Liver (tissue), 9 donors: Measurements from ENCODE around the gene TCF12. TPM values are rescaled to one million over a fixed set of nuclear protein-coding genes. Genes with fewer than 3 reads are reported as not detected.

ENCODE experiments used
- DNase-seq: peaks from one replicate; pipeline ENCODE4 v3.0.0-alpha.2; 2017; ENCODE audit warnings: low spot score
- H3K27ac ChIP-seq, 2 donors: one replicate each; pipeline ENCODE4 v1.7.0; 2013; ENCODE audit warnings: inconsistent platforms in 2 of 2, low read length in 2 of 2, control low read depth in 1 of 2, low read depth in 1 of 2, mild to moderate bottlenecking in 1 of 2
- H3K27me3 ChIP-seq, 4 donors: one replicate each; pipeline versions ENCODE4 v1.6.1 to v1.7.0; 2013; ENCODE audit warnings: low read length in 3 of 4, inconsistent platforms in 1 of 4, mild to moderate bottlenecking in 1 of 4, moderate library complexity in 1 of 4; ENCODE audit not compliant: control insufficient read depth in 4 of 4, insufficient read depth in 4 of 4
- H3K36me3 ChIP-seq, 4 donors: one replicate each; pipeline versions ENCODE4 v1.6.1 to v1.7.0; 2013; ENCODE audit warnings: low read length in 3 of 4, mild to moderate bottlenecking in 3 of 4, low read depth in 1 of 4, moderate library complexity in 1 of 4; ENCODE audit not compliant: control insufficient read depth in 4 of 4, insufficient read depth in 3 of 4
- H3K4me1 ChIP-seq, 4 donors: one replicate each; pipeline versions ENCODE4 v1.6.1 to v1.7.0; 2013; ENCODE audit warnings: low read length in 3 of 4, mild to moderate bottlenecking in 3 of 4, moderate library complexity in 1 of 4; ENCODE audit not compliant: control insufficient read depth in 4 of 4, insufficient read depth in 4 of 4
- H3K4me3 ChIP-seq, 3 donors: one replicate each; pipeline versions ENCODE4 v1.6.1 to v1.7.0; 2013; ENCODE audit warnings: low read length in 3 of 3, control low read depth in 1 of 3, low read depth in 1 of 3, mild to moderate bottlenecking in 1 of 3
- H3K9ac ChIP-seq, 2 donors: one replicate each; pipeline ENCODE4 v1.7.0; 2013; ENCODE audit warnings: low read length in 2 of 2, mild to moderate bottlenecking in 2 of 2, moderate library complexity in 2 of 2, control low read depth in 1 of 2, low read depth in 1 of 2
- H3K9me3 ChIP-seq, 4 donors: one replicate each; pipeline versions ENCODE4 v1.6.1 to v1.7.0; 2013; ENCODE audit warnings: low read length in 3 of 4; ENCODE audit not compliant: control insufficient read depth in 4 of 4
- EGR1 ChIP-seq, 2 donors: IDR thresholded peaks; 2 replicates each; pipeline ENCODE4 v1.6.1; 2016 to 2018; ENCODE audit warnings: antibody characterized with exemption in 2 of 2, low read depth in 2 of 2
- FOXA1 ChIP-seq: IDR thresholded peaks from 2 replicates; pipeline ENCODE4 v1.6.1; 2016; ENCODE audit warnings: antibody characterized with exemption
- FOXA2 ChIP-seq: IDR thresholded peaks from 2 replicates; pipeline ENCODE4 v1.6.1; 2016; ENCODE audit warnings: antibody characterized with exemption
- GABPA ChIP-seq, 2 donors: IDR thresholded peaks in 1 of 2; conservative IDR thresholded peaks in 1 of 2; 2 replicates each; pipeline ENCODE4 v1.6.1; 2016; ENCODE audit warnings: antibody characterized with exemption in 2 of 2, mild to moderate bottlenecking in 1 of 2, moderate library complexity in 1 of 2
- HNF4A ChIP-seq, 2 donors: conservative IDR thresholded peaks; 2 replicates each; pipeline ENCODE4 v1.6.1; 2016; ENCODE audit warnings: antibody characterized with exemption in 2 of 2, mild to moderate bottlenecking in 2 of 2
- HNF4G ChIP-seq: IDR thresholded peaks from 2 replicates; pipeline ENCODE4 v1.6.1; 2016; ENCODE audit warnings: antibody characterized with exemption
- JUND ChIP-seq, 2 donors: IDR thresholded peaks; 2 replicates each; pipeline ENCODE4 v1.6.1; 2016; ENCODE audit warnings: antibody characterized with exemption in 2 of 2
- NR2F2 ChIP-seq: IDR thresholded peaks from 2 replicates; pipeline ENCODE4 v1.6.1; 2016; ENCODE audit warnings: antibody characterized with exemption
- RXRA ChIP-seq, 2 donors: IDR thresholded peaks; 2 replicates each; pipeline ENCODE4 v1.6.1; 2017 to 2018; ENCODE audit warnings: antibody characterized with exemption in 2 of 2, mild to moderate bottlenecking in 1 of 2
- TAF1 ChIP-seq: conservative IDR thresholded peaks from 2 replicates; pipeline ENCODE4 v1.6.1; 2016; ENCODE audit warnings: antibody characterized with exemption, mild to moderate bottlenecking
- YY1 ChIP-seq: IDR thresholded peaks from 2 replicates; pipeline ENCODE4 v1.6.1; 2016; ENCODE audit warnings: antibody characterized with exemption, mild to moderate bottlenecking
- WGBS: extraction: QIAGEN DNeasy Blood & Tissue Kit; methylation state at CpG from one replicate; pipeline ENCODE4 v1.1.7; 2013; 5-methylcytosine and 5-hydroxymethylcytosine counted together
- polyA plus RNA-seq, 2 donors: library from polyadenylated mRNA; stranded (reverse) in 1 of 2; unstranded in 1 of 2; fragments of 200-250 nt in 1 of 2; fragments of >200 nt in 1 of 2; fragmentation: Nextera tagmentation in 1 of 2; extraction: Ambion mirVana in 1 of 2; gene quantifications; one replicate each; pipeline versions ENCODE4 v1.2.1 to v1.2.3, GENCODE V29; 2013 to 2015
- total RNA-seq, 2 donors: library from RNA; depleted of rRNA; stranded (reverse); fragments of >200 nt; gene quantifications; one replicate each; pipeline ENCODE4 v1.2.3, GENCODE V29; 2014
- TF ChIP-seq, protein P1 (sequence below): IDR thresholded peaks from 2 replicates; pipeline ENCODE4 v1.6.1; 2016; ENCODE audit warnings: antibody characterized with exemption, mild to moderate bottlenecking
- TF ChIP-seq, protein P2 (sequence below): IDR thresholded peaks from 2 replicates; pipeline ENCODE4 v1.6.1; 2016; ENCODE audit warnings: antibody characterized with exemption
- TF ChIP-seq, protein P3 (sequence below): IDR thresholded peaks from 2 replicates; pipeline ENCODE4 v1.6.1; 2016; ENCODE audit warnings: antibody characterized with exemption
- TF ChIP-seq, protein P4 (sequence below): fragments of 150-350 bp; IDR thresholded peaks from 2 replicates; pipeline ENCODE4 v1.5.1; 2017; ENCODE audit warnings: improper control_type of control experiment, low read depth, low read length; ENCODE audit not compliant: missing input control
- donor health status: healthy.
- donor health status: healthy.
- donor health status: healthy.
- donor health status: healthy.
- donor health status: healthy.

The TCF12 gene
- total and polyA plus RNA-seq, 4 donors = 8.7 to 38.3 (median 22.3) TPM

DNA sequence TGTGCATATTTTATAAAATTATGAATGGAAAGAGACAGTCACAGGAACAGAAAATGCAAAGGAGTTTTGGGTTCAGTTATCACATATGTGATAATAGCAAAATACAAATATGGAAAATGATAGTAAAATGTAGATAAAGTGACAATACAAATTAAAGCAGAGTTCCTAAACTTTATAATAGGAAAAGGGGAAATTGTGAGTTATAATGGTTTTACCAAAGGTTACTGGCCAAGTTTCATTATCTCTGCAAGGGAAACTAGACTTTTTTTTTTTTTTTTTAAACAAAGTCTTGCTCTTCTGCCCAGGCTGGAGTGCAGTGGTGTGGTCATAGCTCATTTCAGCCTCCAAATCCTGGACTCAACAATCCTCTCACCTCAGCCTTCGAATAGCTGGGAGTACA lies 229.2 kb downstream of the TCF12 start:
- Histone ChIP-seq H3K9me3 (no peaks in the 10 kb centered on the region), H3K27me3 (no peaks in the 10 kb centered on the region), H3K4me3 (no peak overlapping the region), H3K36me3 (peaks cover 0 to 3% (median 0%) of the 10 kb centered on the region in 4 donors), H3K4me1 (peaks cover 0 to 24% (median 19%) of the 10 kb centered on the region in 4 donors), H3K27ac (no peak overlapping the region), H3K9ac (no peak overlapping the region)
- DNase-seq = no peak
- TF ChIP-seq, protein P1, sequence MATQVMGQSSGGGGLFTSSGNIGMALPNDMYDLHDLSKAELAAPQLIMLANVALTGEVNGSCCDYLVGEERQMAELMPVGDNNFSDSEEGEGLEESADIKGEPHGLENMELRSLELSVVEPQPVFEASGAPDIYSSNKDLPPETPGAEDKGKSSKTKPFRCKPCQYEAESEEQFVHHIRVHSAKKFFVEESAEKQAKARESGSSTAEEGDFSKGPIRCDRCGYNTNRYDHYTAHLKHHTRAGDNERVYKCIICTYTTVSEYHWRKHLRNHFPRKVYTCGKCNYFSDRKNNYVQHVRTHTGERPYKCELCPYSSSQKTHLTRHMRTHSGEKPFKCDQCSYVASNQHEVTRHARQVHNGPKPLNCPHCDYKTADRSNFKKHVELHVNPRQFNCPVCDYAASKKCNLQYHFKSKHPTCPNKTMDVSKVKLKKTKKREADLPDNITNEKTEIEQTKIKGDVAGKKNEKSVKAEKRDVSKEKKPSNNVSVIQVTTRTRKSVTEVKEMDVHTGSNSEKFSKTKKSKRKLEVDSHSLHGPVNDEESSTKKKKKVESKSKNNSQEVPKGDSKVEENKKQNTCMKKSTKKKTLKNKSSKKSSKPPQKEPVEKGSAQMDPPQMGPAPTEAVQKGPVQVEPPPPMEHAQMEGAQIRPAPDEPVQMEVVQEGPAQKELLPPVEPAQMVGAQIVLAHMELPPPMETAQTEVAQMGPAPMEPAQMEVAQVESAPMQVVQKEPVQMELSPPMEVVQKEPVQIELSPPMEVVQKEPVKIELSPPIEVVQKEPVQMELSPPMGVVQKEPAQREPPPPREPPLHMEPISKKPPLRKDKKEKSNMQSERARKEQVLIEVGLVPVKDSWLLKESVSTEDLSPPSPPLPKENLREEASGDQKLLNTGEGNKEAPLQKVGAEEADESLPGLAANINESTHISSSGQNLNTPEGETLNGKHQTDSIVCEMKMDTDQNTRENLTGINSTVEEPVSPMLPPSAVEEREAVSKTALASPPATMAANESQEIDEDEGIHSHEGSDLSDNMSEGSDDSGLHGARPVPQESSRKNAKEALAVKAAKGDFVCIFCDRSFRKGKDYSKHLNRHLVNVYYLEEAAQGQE = no peak
- TF ChIP-seq, protein P2, sequence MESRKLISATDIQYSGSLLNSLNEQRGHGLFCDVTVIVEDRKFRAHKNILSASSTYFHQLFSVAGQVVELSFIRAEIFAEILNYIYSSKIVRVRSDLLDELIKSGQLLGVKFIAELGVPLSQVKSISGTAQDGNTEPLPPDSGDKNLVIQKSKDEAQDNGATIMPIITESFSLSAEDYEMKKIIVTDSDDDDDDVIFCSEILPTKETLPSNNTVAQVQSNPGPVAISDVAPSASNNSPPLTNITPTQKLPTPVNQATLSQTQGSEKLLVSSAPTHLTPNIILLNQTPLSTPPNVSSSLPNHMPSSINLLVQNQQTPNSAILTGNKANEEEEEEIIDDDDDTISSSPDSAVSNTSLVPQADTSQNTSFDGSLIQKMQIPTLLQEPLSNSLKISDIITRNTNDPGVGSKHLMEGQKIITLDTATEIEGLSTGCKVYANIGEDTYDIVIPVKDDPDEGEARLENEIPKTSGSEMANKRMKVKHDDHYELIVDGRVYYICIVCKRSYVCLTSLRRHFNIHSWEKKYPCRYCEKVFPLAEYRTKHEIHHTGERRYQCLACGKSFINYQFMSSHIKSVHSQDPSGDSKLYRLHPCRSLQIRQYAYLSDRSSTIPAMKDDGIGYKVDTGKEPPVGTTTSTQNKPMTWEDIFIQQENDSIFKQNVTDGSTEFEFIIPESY = no peak
- TF ChIP-seq TAF1 (no peak), HNF4A (conservative IDR thresholded peaks at IDR 0.05) (no peak), EGR1 (IDR thresholded peaks at IDR 0.05; ENCODE audit: low read depth in 2 of 2) (no peak), NR2F2 (no peak), FOXA2 (no peak), YY1 (no peak), HNF4G (no peak), RXRA (IDR thresholded peaks at IDR 0.05) (no peak), GABPA (IDR thresholded peaks at IDR 0.05 in 1 of 2, conservative IDR thresholded peaks at IDR 0.05 in 1 of 2) (no peak), FOXA1 (no peak)
- WGBS = 93% methylated on average over 1 of the region's 1 CpG

DNA sequence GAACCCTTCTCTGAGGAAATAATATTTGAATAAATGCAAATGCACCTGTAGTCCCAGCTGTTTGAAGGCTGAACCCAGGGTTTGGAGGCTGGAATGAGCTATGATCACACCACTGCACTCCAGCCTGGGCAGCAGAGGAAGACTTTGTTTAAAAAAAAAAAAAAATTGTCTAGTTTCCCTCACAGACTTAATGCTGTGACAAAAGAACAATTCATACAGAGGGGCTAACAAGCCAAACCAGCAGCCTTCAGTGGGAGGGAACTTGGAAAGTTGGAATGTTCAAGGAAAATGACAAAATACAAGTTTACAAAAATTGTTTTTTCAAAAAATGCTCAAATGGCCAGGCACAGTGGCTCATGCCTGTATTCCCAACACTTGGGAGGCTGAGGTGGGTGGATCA lies 229.8 kb downstream of the TCF12 start:
- TF ChIP-seq FOXA1 = no peak
- TF ChIP-seq, protein P3, sequence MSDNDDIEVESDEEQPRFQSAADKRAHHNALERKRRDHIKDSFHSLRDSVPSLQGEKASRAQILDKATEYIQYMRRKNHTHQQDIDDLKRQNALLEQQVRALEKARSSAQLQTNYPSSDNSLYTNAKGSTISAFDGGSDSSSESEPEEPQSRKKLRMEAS = no peak
- Histone ChIP-seq H3K4me3 (no peak overlapping the region), H3K27ac (no peak overlapping the region), H3K9ac (no peak overlapping the region), H3K36me3 (peaks cover 0 to 3% (median 0%) of the 10 kb centered on the region in 4 donors), H3K4me1 (peaks cover 0 to 24% (median 19%) of the 10 kb centered on the region in 4 donors), H3K27me3 (no peaks in the 10 kb centered on the region), H3K9me3 (no peaks in the 10 kb centered on the region)
- DNase-seq = no peak

DNA sequence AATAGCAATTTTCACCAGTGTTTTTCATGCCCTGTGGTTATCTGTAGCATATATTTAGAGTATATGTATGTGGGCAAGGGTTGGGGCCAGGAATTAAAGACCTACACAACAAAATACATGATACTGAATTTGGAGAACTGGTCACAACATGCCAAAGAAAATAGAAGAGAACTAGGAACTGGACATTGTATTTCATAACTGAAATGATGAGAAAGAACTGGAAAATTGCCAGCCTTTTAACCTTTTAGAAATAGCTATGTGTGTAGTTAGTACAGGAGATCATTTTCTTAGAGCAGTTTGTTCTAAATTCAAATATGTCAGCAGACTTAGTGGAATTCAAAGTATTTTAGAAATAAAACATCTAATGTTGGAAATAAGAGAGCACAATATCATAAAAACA lies 230.8 kb downstream of the TCF12 start:
- no peak for TF ChIP-seq FOXA2
- TF ChIP-seq, protein P2 = no peak
- no peak for TF ChIP-seq RXRA (IDR thresholded peaks at IDR 0.05)
- no peak for TF ChIP-seq TAF1
- TF ChIP-seq FOXA1 = no peak
- TF ChIP-seq NR2F2 = no peak
- no peak for TF ChIP-seq JUND (IDR thresholded peaks at IDR 0.05)
- no peak for TF ChIP-seq GABPA (IDR thresholded peaks at IDR 0.05 in 1 of 2, conservative IDR thresholded peaks at IDR 0.05 in 1 of 2)
- TF ChIP-seq HNF4G = no peak
- TF ChIP-seq, protein P4, sequence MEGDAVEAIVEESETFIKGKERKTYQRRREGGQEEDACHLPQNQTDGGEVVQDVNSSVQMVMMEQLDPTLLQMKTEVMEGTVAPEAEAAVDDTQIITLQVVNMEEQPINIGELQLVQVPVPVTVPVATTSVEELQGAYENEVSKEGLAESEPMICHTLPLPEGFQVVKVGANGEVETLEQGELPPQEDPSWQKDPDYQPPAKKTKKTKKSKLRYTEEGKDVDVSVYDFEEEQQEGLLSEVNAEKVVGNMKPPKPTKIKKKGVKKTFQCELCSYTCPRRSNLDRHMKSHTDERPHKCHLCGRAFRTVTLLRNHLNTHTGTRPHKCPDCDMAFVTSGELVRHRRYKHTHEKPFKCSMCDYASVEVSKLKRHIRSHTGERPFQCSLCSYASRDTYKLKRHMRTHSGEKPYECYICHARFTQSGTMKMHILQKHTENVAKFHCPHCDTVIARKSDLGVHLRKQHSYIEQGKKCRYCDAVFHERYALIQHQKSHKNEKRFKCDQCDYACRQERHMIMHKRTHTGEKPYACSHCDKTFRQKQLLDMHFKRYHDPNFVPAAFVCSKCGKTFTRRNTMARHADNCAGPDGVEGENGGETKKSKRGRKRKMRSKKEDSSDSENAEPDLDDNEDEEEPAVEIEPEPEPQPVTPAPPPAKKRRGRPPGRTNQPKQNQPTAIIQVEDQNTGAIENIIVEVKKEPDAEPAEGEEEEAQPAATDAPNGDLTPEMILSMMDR = no peak
- TF ChIP-seq YY1 = no peak
- no peak for TF ChIP-seq HNF4A (conservative IDR thresholded peaks at IDR 0.05)
- TF ChIP-seq, protein P3 = no peak
- Histone ChIP-seq H3K9me3 (no peaks in the 10 kb centered on the region), H3K36me3 (peaks cover 0 to 3% (median 0%) of the 10 kb centered on the region in 4 donors), H3K4me1 (peaks cover 0 to 23% (median 19%) of the 10 kb centered on the region in 4 donors), H3K27me3 (no peaks in the 10 kb centered on the region), H3K9ac (no peak overlapping the region), H3K27ac (no peak overlapping the region), H3K4me3 (no peak overlapping the region)
- no peak for DNase-seq
